Neutrophil (primary cell): ENCODE measurements around the gene LY6G6F.

Experiments used
- H3K27ac ChIP-seq: fragments of 200-600 bp; sonication (generic); 2 replicates; pipeline ENCODE4 v1.5.1; 2016; ENCODE audit warnings: mild to moderate bottlenecking, moderate library complexity
- H3K27me3 ChIP-seq: fragments of 200-600 bp; sonication (generic); 2 replicates; pipeline ENCODE4 v1.6.0; 2016; ENCODE audit warnings: mild to moderate bottlenecking
- H3K36me3 ChIP-seq: fragments of 200-600 bp; sonication (generic); 2 replicates; pipeline ENCODE4 v1.5.1; 2017
- H3K4me1 ChIP-seq, 2 experiments: fragments of 200-600 bp in 1 of 2; sonication (generic) in 1 of 2; 1 replicate in 1 of 2; 2 replicates in 1 of 2; pipeline versions ENCODE4 v1.5.1 to v1.6.1; 2013 to 2016; ENCODE audit warnings: low read depth in 1 of 2, low read length in 1 of 2, mild to moderate bottlenecking in 1 of 2, moderate library complexity in 1 of 2; ENCODE audit not compliant: control insufficient read depth in 1 of 2, insufficient read depth in 1 of 2
- H3K4me3 ChIP-seq, 2 experiments: fragments of 200-600 bp in 1 of 2; sonication (generic) in 1 of 2; 1 replicate in 1 of 2; 2 replicates in 1 of 2; pipeline ENCODE4 v1.5.1; 2013 to 2016; ENCODE audit warnings: low read depth in 1 of 2, low read length in 1 of 2, mild to moderate bottlenecking in 1 of 2, moderate library complexity in 1 of 2
- H3K9me3 ChIP-seq: fragments of 200-600 bp; sonication (generic); 2 replicates; pipeline ENCODE4 v1.5.1; 2016
- CTCF ChIP-seq: fragments of 200-600 bp; sonication (generic); IDR thresholded peaks from 2 replicates; pipeline ENCODE4 v1.5.1; 2016; ENCODE audit warnings: antibody characterized with exemption

LY6G6F gene

DNA sequence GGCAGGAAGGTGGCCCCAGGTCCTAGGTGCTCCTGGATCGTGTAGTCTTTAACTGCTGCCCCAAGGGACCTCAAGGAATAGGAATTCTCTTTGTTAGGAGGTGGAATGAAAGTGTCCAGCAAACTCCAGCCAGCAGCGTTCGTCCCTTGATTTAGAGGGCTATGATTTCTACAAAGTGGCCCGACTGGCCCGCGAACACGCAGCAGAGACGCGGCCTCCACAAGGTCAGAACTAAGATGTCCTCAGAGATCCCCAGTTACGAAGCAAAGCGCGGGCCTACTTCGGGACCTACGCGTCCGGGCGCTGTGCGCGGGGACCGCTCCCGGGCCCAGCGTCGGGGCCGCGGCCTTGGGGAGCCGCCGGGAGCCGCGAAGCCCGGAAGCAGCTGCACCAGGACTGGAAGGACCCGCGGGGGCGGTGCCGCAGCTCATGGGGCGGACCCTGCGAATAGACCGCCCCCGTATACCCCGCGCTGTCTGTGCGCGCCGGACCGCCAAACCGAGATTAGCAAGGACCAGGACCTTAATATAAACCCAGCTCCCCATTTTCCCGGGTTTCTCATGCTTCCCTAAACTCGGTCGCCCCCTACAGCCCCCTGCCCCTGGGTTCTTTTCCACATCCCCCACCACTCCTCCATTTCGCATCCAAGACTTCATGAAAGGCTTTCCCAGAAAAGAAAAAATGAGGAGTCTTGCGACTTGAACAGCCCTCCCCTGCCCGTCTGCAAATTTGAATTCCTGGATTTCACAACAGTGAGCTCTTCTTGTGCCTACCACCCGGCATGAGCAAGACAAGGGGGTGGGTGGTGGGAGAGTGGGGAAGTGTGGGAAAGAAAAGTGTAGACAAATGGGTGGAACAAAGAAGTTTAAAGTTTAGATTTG lies 46.0 kb upstream of the LY6G6F start, which contains the start of gene C6orf47:
TSS of gene C6orf47 (minus strand) at position 398 of the 881 bp plus-strand sequence. CDS start 831 bp downstream, outside the sequence.
- no peak for TF ChIP-seq CTCF
- Histone ChIP-seq H3K4me3 (peak within 1 kb of the TSS; percentile 77 to 92), H3K27ac (peak within 1 kb of the TSS; percentile 92), H3K27me3 (no peaks in the 10 kb centered on the region), H3K9me3 (no peaks in the 10 kb centered on the region), H3K4me1 (peaks cover 62 to 81% of the 10 kb centered on the region in 2 experiments), H3K36me3 (peaks cover 43% of the 10 kb centered on the region)

- TF ChIP-seq CTCF, result no peak
- H3K27ac ChIP-seq, result peak overlapping the region; percentile 92
- H3K4me3 ChIP-seq, result peak overlapping the region; percentile 77 to 92
- peaks cover 68 to 83% of the 10 kb centered on the region in 2 experiments for H3K4me1 ChIP-seq
- no peaks in the 10 kb centered on the region for H3K9me3 ChIP-seq
- no peaks in the 10 kb centered on the region for H3K27me3 ChIP-seq
- peaks cover 34% of the 10 kb centered on the region for H3K36me3 ChIP-seq
These were observed 45.2 kb upstream of the LY6G6F start for GRCh38 chr6:31661262-31662123.

DNA sequence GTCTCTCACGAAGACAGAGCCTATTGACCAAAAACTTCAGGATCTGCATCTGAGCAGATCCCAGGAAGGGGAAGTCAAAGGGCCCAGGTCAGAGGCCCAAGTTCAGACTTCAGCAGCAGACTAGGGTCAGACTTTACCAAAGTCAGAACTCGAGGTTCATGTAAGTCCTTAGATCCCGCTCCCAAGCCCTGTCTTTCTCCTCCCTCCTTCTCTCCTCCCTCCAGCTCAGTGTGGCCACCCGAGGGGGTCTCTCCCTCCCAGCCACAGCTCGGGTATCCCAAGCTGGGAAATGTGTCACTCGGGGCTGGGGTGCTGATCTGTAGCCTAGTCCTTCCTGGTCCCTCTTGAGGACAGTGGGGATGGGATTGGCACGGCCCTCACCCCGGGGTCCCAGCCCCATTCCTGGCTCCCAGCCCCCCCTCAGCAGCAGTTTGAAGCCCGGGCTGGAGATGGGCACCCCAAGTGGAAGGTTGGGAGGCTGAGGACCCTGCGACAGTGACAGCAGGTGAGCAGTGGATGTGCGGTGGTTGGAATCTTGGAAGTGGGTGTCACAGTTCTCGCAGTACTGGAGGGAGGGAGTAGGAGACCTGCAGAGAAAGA lies 44.4 kb upstream of the LY6G6F start:
- Histone ChIP-seq H3K4me3 (no peak overlapping the region), H3K36me3 (peaks cover 35% of the 10 kb centered on the region), H3K27ac (peak overlapping the region; percentile 92), H3K9me3 (no peaks in the 10 kb centered on the region), H3K27me3 (no peaks in the 10 kb centered on the region), H3K4me1 (peaks cover 74 to 86% of the 10 kb centered on the region in 2 experiments)
- no peak for TF ChIP-seq CTCF

- no peaks in the 10 kb centered on the region for H3K9me3 ChIP-seq
These were observed 43.3 kb upstream of the LY6G6F start for GRCh38 chr6:31663126-31663960.

More at GRCh38 chr6:31663126-31663960, 43.3 kb upstream of the LY6G6F start:
- Histone ChIP-seq H3K4me1 (peaks cover 63 to 75% of the 10 kb centered on the region in 2 experiments), H3K36me3 (peaks cover 41% of the 10 kb centered on the region), H3K27ac (peak overlapping the region; percentile 96), H3K4me3 (peak overlapping the region; percentile 81 to 97), H3K27me3 (no peaks in the 10 kb centered on the region)
- no peak for TF ChIP-seq CTCF
